NCI-H146 treated with DMSO at 0.1 percent for 48 hours (cell line): ENCODE measurements around the gene HYAL1.
"Not testable (repeated sequence)": the region's sequence is repeated elsewhere in the genome, so short reads cannot be mapped to it uniquely, and the experiment has no call there.

Experiments
- DNase-seq: peaks from one replicate; lab custom pipeline; 2025; ENCODE audit not compliant: unreplicated experiment; lab: John Stamatoyannopoulos, UW

The HYAL1 gene

DNA sequence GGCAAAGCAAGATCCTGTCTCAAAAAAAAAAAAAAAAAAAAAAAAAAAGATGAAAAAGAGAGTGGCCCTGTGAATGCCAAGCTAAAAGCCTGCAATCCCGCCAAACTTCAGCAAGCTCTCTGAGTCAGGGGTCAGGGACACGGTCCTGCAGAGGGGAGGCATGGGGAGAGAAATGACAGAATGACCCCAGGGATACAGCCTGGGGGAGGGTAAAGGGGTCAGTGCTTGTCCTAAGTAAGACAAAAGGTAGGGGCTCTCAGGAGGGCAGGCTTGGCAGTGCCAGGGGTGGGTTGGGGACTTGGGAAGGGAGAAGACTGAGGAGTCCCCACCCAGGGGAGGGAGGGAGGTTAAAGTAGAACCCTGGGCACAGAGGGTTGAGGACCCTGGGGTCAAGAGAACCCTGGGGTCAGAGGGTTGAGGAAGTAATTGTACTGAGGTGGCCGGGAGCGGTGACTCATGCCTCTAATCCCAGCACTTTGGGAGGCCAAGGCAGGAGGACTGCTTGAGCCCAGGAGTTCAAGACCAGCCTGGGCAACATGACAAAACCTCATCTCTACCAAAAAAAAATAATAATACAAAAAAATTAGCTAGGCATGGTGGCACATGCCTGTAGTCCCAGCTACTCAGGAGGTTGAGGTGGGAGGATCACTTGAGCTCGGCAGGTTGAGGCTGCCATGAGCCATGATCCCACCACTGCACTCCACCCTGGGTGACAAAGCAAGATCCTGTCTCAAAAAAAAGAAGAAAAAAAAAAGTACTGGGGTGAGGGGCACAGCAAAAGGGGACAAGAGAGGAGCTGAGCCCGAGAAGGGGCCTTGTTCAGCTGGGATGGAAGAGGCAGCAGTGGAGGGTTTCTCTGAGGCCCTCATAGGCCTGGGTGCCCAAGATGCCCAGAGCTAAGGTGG, 39.6 kb downstream of the HYAL1 start:
- DNase-seq: no peak

DNA sequence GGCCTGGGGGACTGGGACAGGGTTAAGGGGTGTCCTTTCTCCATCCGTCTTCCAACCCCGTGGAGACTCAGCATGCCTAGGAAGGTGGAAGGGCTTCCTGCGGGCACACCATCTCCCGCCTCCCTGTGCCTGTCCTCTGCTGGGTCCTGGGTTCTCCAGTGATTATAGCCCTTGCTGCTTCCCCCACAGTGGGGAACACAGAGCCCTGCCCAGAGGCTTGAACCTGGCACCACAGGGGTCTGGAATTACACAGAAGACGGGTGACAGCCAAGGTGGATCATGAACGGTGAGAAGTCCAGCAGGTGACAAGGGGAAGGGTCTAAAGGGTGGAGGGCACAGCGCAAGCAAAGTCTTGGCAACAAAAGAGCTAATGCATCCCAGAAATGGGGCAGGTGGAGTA, 40.6 kb downstream of the HYAL1 start:
- DNase-seq: no peak

GRCh38 chr3:50262200-50262599, 41.2 kb downstream of the HYAL1 start:
- not testable (repeated sequence) for DNase-seq

DNA sequence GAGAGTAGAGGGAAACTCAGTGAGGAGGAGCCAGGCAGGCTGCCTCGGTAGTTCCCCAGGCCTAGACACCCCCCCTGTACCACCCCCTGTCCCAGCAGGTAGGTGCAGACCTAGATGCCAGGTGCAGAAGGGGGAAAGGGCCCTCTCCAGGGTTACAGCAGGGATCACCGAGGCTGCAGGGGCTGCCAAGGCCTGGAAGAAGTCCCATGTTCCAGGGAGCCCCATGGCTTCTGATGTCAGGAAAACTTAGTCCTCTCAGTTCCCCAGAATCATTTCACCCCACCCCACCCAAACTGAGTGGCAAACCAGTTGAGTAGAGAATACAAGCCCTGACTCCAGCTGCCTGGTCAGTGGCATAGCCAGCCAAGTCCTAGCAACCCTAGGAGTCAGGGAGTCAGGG, 41.9 kb downstream of the HYAL1 start:
- no peak for DNase-seq

GRCh38 chr3:50260942-50261441, 42.4 kb downstream of the HYAL1 start:
- DNase-seq: no peak

- peak; percentile 39 for DNase-seq
Observed at GRCh38 chr3:50260027-50260941, 43.1 kb downstream of the HYAL1 start.

- no peak for DNase-seq
Observed at GRCh38 chr3:50259432-50260026, 43.8 kb downstream of the HYAL1 start.

- no peak for DNase-seq
Observed at GRCh38 chr3:50258979-50259378, 44.4 kb downstream of the HYAL1 start.

DNA sequence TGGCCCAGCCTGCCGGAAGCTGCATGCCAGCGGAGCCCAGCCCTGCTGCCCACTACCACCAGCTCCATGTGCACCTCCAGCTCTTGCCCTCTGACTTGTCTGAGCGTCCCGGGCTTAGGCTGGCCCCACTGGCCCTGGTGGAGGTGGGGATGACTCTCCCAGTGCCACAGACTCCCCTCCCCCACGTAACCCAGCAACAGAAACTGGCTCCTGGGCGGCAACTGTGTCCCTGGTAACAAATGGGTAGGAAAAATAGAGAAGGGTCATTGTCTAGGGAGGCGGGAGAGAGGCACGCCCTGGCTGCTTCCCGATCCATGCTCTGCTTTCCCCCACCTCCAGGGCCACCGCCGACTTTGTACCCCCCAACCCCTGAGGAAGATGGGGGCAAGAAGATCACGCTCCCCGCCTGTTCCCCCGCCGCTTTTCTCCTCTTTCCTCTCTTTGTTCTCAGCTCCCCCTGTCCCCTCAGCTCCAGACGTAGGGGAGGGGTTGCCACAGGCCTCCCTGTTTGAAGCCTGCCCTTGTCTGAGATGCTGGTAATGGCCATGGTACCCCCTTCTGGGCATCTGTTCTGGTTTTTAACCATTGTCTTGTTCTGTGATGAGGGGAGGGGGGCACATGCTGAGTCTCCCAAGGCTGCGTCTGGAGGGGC, 45.2 kb downstream of the HYAL1 start:
- DNase-seq: no peak

DNA sequence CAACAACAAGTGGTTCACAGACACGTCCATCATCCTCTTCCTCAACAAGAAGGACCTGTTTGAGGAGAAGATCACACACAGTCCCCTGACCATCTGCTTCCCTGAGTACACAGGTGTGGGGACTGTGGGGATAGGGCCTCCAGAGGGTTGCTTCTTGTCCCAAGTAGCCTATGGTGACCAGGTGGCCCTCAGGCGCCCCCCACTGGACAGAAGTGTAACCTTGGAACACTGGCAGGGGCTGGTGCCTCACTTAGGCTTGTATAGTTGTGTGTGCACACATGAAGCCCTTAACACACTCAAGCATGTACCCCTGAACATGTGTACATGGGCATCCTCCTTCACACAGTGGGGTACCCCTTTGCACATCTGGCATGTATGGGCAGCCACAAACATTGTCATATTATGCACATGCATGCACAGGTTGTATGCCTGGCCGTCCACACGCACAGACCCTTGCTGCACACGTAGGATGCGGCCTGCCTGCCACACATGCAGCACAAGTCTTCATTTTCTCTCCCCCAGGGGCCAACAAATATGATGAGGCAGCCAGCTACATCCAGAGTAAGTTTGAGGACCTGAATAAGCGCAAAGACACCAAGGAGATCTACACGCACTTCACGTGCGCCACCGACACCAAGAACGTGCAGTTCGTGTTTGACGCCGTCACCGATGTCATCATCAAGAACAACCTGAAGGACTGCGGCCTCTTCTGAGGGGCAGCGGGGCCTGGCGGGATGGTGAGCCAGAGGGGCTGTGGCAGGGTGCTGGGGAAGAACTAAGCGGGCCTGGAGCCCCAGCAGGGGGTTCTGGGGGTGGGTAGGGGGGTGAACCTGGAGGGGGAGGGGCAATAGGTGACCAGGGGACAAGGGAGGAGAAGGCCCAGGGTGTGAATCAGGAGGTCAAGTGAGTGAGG, 46.1 kb downstream of the HYAL1 start:
- no peak for DNase-seq

GRCh38 chr3:50255251-50255615, 48.1 kb downstream of the HYAL1 start:
- DNase-seq: no peak

GRCh38 chr3:50254577-50255250, 48.7 kb downstream of the HYAL1 start:
- DNase-seq: no peak

GRCh38 chr3:50251220-50251619, 52.2 kb downstream of the HYAL1 start:
- no peak for DNase-seq

DNA sequence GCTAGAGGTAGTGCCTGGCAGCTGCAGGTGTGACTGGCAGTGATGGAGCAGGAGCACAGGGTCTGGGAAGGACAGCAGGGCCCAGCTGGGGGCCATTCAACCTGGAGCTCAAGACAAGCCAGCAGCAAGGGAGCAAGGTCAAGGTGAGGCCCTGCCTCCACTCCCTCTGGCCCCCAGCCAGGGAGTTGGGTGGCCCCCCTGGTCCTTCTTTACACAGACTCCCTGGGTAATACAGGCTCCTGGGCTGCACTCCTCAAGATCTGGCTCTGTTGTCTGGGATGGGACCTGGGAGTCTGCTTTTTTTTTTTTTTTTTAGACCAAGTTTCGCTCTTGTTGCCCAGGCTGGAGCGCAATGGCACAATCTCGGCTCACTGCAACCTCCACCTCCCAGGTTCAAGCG, 52.9 kb downstream of the HYAL1 start:
- DNase-seq: no peak
